HEK293 (cell line): ENCODE results near the gene ERFE.

ENCODE experiments used
- CTCF ChIA-PET: fragments of 350-600 bp; formaldehyde crosslinking; extraction: SDS; loops from one replicate; lab custom pipeline; 2021; ENCODE audit warnings: antibody characterized with exemption; lab: Yijun Ruan, JAX
- POLR2A ChIA-PET: fragments of 300-600 bp; formaldehyde crosslinking; extraction: SDS; loops from one replicate; lab custom pipeline; 2020; ENCODE audit warnings: antibody characterized with exemption, inconsistent platforms; lab: Yijun Ruan, JAX
- H3K27ac ChIP-seq: fragments of 200-500 bp; sonication (Bioruptor generic); 2 replicates; pipeline ENCODE4 v1.5.1; 2014; ENCODE audit warnings: low read depth, low read length, control low read depth, inconsistent platforms; ENCODE audit errors: extremely low read depth
- H3K36me3 ChIP-seq, 2 experiments: fragments of 200-500 bp in 1 of 2; sonication (Bioruptor generic) in 1 of 2; 1 replicate in 1 of 2; 2 replicates in 1 of 2; pipeline ENCODE4 v1.5.1; 2014 to 2017; ENCODE audit warnings: inconsistent platforms in 2 of 2, low read length in 2 of 2; ENCODE audit not compliant: control insufficient read depth in 2 of 2, insufficient read depth in 1 of 2
- H3K4me1 ChIP-seq: fragments of 200-500 bp; sonication (Bioruptor generic); 2 replicates; pipeline ENCODE4 v1.5.1; 2014; ENCODE audit warnings: mild to moderate bottlenecking, low read length, inconsistent platforms; ENCODE audit not compliant: control insufficient read depth, insufficient read depth
- H3K4me3 ChIP-seq: 2 replicates; pipeline ENCODE4 v1.5.1; 2011; ENCODE audit warnings: low read depth, mild to moderate bottlenecking, control low read depth, low read length, moderate library complexity
- H3K9me3 ChIP-seq: fragments of 200-500 bp; sonication (Bioruptor generic); 2 replicates; pipeline ENCODE4 v1.5.1; 2014; ENCODE audit warnings: low read depth, low read length, inconsistent platforms; ENCODE audit not compliant: control insufficient read depth, insufficient read depth
- BCL11B ChIP-seq: fragments of 450-650 bp; formaldehyde crosslinking; IDR thresholded peaks from 2 replicates; pipeline ENCODE4 v1.5.1; 2016; ENCODE audit warnings: low read depth, missing biosample characterization, missing genetic modification characterization
- GLI2 ChIP-seq: fragments of 450-650 bp; formaldehyde crosslinking; IDR thresholded peaks from 2 replicates; pipeline ENCODE4; 2017; ENCODE audit warnings: missing biosample characterization, missing genetic modification characterization, low read depth, borderline replicate concordance
- PATZ1 ChIP-seq: fragments of 450-650 bp; formaldehyde crosslinking; IDR thresholded peaks from 2 replicates; pipeline ENCODE4 v1.5.1; 2016; ENCODE audit warnings: missing biosample characterization, missing genetic modification characterization
- PRDM10 ChIP-seq: fragments of 450-650 bp; formaldehyde crosslinking; IDR thresholded peaks from 2 replicates; pipeline ENCODE4 v1.5.1; 2016; ENCODE audit warnings: missing biosample characterization, missing genetic modification characterization
- SCRT1 ChIP-seq: fragments of 450-650 bp; formaldehyde crosslinking; IDR thresholded peaks from 2 replicates; pipeline ENCODE4 v1.5.1; 2016; ENCODE audit warnings: missing biosample characterization, missing genetic modification characterization, borderline replicate concordance
- SP2 ChIP-seq: fragments of 450-650 bp; formaldehyde crosslinking; IDR thresholded peaks from 2 replicates; pipeline ENCODE4 v1.5.1; 2016; ENCODE audit warnings: missing biosample characterization, missing genetic modification characterization
- ZBTB10 ChIP-seq: fragments of 450-650 bp; formaldehyde crosslinking; IDR thresholded peaks from 2 replicates; pipeline ENCODE4 v1.5.1; 2016; ENCODE audit warnings: missing biosample characterization, missing genetic modification characterization
- ZBTB44 ChIP-seq: fragments of 450-650 bp; IDR thresholded peaks from 2 replicates; pipeline ENCODE4 v1.5.1; 2018; ENCODE audit warnings: missing biosample characterization, mild to moderate bottlenecking, missing genetic modification characterization
- ZBTB48 ChIP-seq: fragments of 450-650 bp; formaldehyde crosslinking; IDR thresholded peaks from 2 replicates; pipeline ENCODE4 v1.5.1; 2016; ENCODE audit warnings: missing biosample characterization, missing genetic modification characterization
- ZNF132 ChIP-seq: fragments of 450-650 bp; formaldehyde crosslinking; IDR thresholded peaks from 2 replicates; pipeline ENCODE4 v1.5.1; 2017; ENCODE audit warnings: missing biosample characterization, missing genetic modification characterization, borderline replicate concordance
- ZNF223 ChIP-seq: fragments of 450-650 bp; formaldehyde crosslinking; IDR thresholded peaks from 2 replicates; pipeline ENCODE4 v1.5.1; 2016; ENCODE audit warnings: missing biosample characterization, missing genetic modification characterization
- ZNF24 ChIP-seq: fragments of 450-650 bp; formaldehyde crosslinking; IDR thresholded peaks from 2 replicates; pipeline ENCODE4 v1.5.1; 2016; ENCODE audit warnings: missing biosample characterization, missing genetic modification characterization
- ZNF335 ChIP-seq: fragments of 450-650 bp; formaldehyde crosslinking; conservative IDR thresholded peaks from 2 replicates; pipeline ENCODE4 v1.5.1; 2016; ENCODE audit warnings: missing biosample characterization, missing genetic modification characterization
- ZNF341 ChIP-seq: fragments of 450-650 bp; formaldehyde crosslinking; IDR thresholded peaks from 2 replicates; pipeline ENCODE4; 2016; ENCODE audit warnings: low read depth, missing biosample characterization, missing genetic modification characterization
- ZNF558 ChIP-seq: fragments of 450-650 bp; formaldehyde crosslinking; IDR thresholded peaks from 2 replicates; pipeline ENCODE4 v1.5.1; 2016; ENCODE audit warnings: missing biosample characterization, missing genetic modification characterization
- ZNF571 ChIP-seq: fragments of 450-650 bp; formaldehyde crosslinking; IDR thresholded peaks from 2 replicates; pipeline ENCODE4 v1.5.0; 2017; ENCODE audit warnings: missing biosample characterization, missing genetic modification characterization
- ZNF654 ChIP-seq: fragments of 450-650 bp; formaldehyde crosslinking; IDR thresholded peaks from 2 replicates; pipeline ENCODE4 v1.5.1; 2016; ENCODE audit warnings: low read depth, missing biosample characterization, missing genetic modification characterization
- ZNF707 ChIP-seq: fragments of 450-650 bp; formaldehyde crosslinking; IDR thresholded peaks from 2 replicates; pipeline ENCODE4 v1.5.1; 2016; ENCODE audit warnings: missing biosample characterization, missing genetic modification characterization
- ZSCAN16 ChIP-seq: fragments of 450-650 bp; formaldehyde crosslinking; IDR thresholded peaks from 2 replicates; pipeline ENCODE4 v1.5.1; 2016; ENCODE audit warnings: missing biosample characterization, missing genetic modification characterization
- ZXDB ChIP-seq: fragments of 450-650 bp; formaldehyde crosslinking; IDR thresholded peaks from 2 replicates; pipeline ENCODE4 v1.5.1; 2016; ENCODE audit warnings: missing biosample characterization, missing genetic modification characterization

ERFE gene

GRCh38 chr2:238159661-238160205, 963 bp downstream of the ERFE start:
- Histone ChIP-seq H3K36me3 (no peaks in the 10 kb centered on the region), H3K9me3 (no peaks in the 10 kb centered on the region), H3K4me1 (no peaks in the 10 kb centered on the region; the same call in 1 of the 2 replicates), H3K27ac (no peak overlapping the region), H3K4me3 (peak overlapping the region; percentile 40)
- ChIA-PET POLR2A (interaction anchor here (1.0 to 1.3 kb wide), 2 partner anchors 43 to 104 kb away, joined by 4 read pairs; no protein-coding TSS in a partner anchor), CTCF (interaction anchor here (0.9 to 2.7 kb wide), 5 partner anchors 10 to 301 kb away, joined by 3 to 24 read pairs (median 3); no protein-coding TSS in a partner anchor)
- TF ChIP-seq ZNF341 = peak; percentile 20; the same call in 1 of the 2 replicates
- TF ChIP-seq PATZ1 (tag by site-specific recombination) = peak; percentile 32; the same call in 1 of the 2 replicates
- TF ChIP-seq PRDM10 (tag by site-specific recombination) = peak; percentile 54
- TF ChIP-seq ZNF571 (tag by site-specific recombination) = no peak
- no peak for TF ChIP-seq ZNF558 (tag by site-specific recombination)
- peak; percentile 21 for TF ChIP-seq SP2 (tag by site-specific recombination)
- TF ChIP-seq ZNF335 (tag by site-specific recombination) = 0 out of 2 replicates have a peak, but pooled peaks have one; percentile 7

- no peaks in the 10 kb centered on the region for H3K9me3 ChIP-seq
- peaks cover 0 to 4% of the 10 kb centered on the region in 2 experiments; a peak in 1 of 3 replicates for H3K36me3 ChIP-seq
- H3K4me3 ChIP-seq = no peak overlapping the region
- no peaks in the 10 kb centered on the region; the same call in 1 of the 2 replicates for H3K4me1 ChIP-seq
- ChIA-PET POLR2A (interaction anchor here (1.0 to 1.3 kb wide), 2 partner anchors 42 to 103 kb away, joined by 4 read pairs; no protein-coding TSS in a partner anchor), CTCF (interaction anchor here (0.5 to 2.7 kb wide), 10 partner anchors 9 to 303 kb away, joined by 3 to 24 read pairs (median 3); no protein-coding TSS in a partner anchor)
- H3K27ac ChIP-seq = no peak overlapping the region
- TF ChIP-seq BCL11B (tag by site-specific recombination) (peak; percentile 48; the same call in 1 of the 2 replicates), ZNF24 (tag by site-specific recombination) (no peak), ZNF707 (tag by site-specific recombination) (no peak), ZNF654 (tag by site-specific recombination) (peak; percentile 39), ZSCAN16 (tag by site-specific recombination) (no peak), ZBTB44 (tag by site-specific recombination) (no peak), ZNF223 (no peak), ZNF132 (tag by site-specific recombination) (no peak), SCRT1 (no peak), ZBTB10 (tag by site-specific recombination) (no peak), ZXDB (tag by site-specific recombination) (no peak), GLI2 (tag by site-specific recombination) (no peak), ZBTB48 (tag by site-specific recombination) (no peak)
These were observed 1.7 kb downstream of the ERFE start for GRCh38 chr2:238160206-238161129.
